Activated naive CD4-positive, alpha-beta T cell treated with anti-CD3 and anti-CD28 coated beads, Interleukin-2, amount 50 U/mL, for 72 hours (primary cell): ENCODE results near the gene TCF4. TPM values are rescaled to one million over a fixed set of nuclear protein-coding genes. Genes with fewer than 3 reads are reported as not detected.

Experiments
- ATAC-seq, 2 donors: fragments of 150-1000 bp; cut with Tn5 transposase; 2 replicates each; pipeline ENCODE4 v1.10.0; 2021; ENCODE audit warnings: mild to moderate bottlenecking in 2 of 2, moderate library complexity in 2 of 2
- DNase-seq, 2 donors: peaks; one replicate each; pipeline ENCODE4 v3.0.0; 2021 to 2022; ENCODE audit warnings: low spot score in 2 of 2
- H3K27ac Mint-ChIP-seq, 2 donors: one replicate each; pipeline ENCODE4 v1.8.0; 2022; ENCODE audit warnings: mild to moderate bottlenecking in 2 of 2, mixed read lengths in 2 of 2
- H3K36me3 Mint-ChIP-seq, 2 donors: one replicate each; pipeline ENCODE4 v1.8.0; 2022; ENCODE audit warnings: mixed read lengths in 2 of 2
- H3K9me3 Mint-ChIP-seq, 2 donors: one replicate each; pipeline ENCODE4 v1.8.0; 2022; ENCODE audit warnings: mixed read lengths in 2 of 2
- total RNA-seq, 2 donors: library from RNA; stranded (reverse); gene quantifications; one replicate each; pipeline ENCODE4 v1.2.3, GENCODE V29; 2022

TCF4 gene
- total RNA-seq, 2 donors from 2014 or later: 0.46 to 1.6 TPM

DNA sequence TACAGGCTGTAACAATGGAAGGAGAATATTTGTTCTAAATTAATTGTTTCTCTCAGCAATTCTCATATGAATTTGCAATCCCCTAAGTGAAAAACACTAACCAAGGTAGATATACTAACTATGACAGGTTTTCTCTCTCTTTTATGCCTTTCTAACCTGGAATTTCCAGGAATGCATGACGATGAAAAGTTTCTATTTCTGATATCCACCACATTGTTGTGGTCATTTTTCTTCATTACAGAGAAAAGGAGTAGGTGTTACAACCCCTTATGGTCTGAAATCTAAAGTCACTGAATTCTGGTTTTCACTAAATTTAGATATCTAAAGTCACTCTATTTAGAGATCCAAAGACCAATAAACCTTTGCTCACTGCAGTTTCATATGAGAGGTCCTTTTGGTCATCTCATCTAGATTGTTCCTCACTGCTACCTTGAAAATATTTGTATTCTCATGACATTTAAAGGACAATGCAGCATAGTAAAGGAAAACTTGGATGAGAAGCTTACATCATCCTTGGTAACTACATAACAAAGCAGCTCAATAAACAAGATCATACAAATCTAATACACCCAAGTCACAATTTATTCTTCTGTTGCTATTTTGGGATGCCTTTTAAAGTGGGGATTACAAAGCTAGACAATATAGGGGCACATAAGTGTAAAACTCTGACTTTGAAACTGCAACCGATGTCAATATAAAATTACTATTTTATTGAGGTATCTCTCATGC lies 85.8 kb downstream of the TCF4 start:
- H3K9me3 Mint-ChIP-seq: no peaks in the 10 kb centered on the region
- no peaks in the 10 kb centered on the region for H3K36me3 Mint-ChIP-seq
- no peak overlapping the region for H3K27ac Mint-ChIP-seq
- DNase-seq (no peak), ATAC-seq (no peak)

DNA sequence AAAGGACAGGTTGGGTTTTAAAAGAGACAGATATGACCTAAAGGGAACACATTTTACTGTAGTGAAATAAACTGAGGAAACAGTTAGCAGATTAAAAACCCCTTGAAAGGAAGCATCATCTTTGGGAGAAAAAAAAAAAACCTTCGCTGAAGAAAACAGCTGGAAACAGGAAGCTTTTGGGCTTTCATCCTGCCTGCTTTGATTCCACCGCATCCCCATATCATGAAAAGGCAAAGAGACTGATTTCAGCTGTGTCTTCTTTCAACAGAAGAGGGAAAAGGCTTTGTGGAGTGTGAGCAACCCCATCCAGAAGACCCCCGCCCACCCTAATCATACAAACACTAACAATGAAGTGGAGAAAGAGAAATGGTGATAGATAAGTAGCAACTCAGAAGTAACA lies 86.4 kb downstream of the TCF4 start:
- DNase-seq: no peak
- ATAC-seq: no peak
- no peaks in the 10 kb centered on the region for H3K9me3 Mint-ChIP-seq
- no peak overlapping the region for H3K27ac Mint-ChIP-seq
- no peaks in the 10 kb centered on the region for H3K36me3 Mint-ChIP-seq

DNA sequence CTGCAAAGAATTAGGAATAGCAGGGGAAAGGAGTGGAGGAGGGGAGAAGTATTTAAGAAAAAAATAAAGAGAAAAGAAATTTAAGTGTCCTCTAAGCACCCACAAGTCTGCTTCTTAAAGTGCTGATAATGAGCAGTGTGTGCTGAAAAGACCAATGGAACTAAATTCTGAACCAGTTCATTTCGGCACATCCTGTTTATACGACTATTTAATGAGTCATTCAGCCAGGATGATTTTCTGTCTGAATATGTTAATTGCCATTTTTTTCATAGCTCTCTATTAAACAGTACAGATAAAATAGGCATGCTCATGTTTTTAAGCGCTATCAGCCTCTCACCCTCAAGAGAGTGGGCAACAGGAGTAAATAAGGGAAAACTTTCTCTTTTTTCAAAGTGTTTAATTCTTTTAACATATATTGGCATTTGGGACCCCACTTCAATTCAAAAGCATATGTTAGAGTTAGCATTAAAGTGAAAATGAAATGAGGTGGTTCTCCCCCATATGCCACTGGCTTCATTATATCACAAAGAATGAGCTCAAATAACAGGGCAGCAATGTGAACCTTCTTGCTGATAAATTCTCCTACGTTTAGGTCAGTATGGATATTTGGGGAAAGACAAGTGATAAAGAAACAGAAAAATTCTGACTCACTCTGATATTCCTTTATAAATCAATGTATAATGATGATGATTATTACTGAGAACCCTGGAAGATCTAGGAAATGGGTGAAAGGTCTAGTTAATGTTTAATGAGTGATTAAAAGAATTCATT lies 87.5 kb downstream of the TCF4 start:
- Mint-ChIP-seq H3K9me3 (no peaks in the 10 kb centered on the region), H3K36me3 (no peaks in the 10 kb centered on the region), H3K27ac (no peak overlapping the region)
- DNase-seq (no peak), ATAC-seq (no peak)

DNA sequence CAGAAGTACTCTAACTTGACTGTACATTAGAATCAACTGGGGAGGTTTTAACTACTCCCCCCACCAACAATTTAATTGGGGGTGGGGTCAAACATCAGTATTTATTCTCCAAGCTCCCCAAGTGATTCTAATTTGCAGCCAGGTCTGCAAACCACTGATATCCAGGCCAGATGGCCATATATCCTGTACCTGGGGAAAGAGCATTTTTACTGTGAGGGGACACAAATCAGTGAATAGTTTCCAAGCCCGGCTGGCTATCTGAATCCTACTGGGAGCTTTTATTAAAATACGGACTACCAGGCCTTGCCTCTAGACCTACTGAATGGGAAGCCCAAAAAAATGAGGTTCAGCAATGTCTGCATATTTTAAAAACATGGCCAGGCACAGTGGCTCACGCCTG lies 88.5 kb downstream of the TCF4 start:
- no peak for DNase-seq
- no peak for ATAC-seq
- no peaks in the 10 kb centered on the region for H3K9me3 Mint-ChIP-seq
- no peaks in the 10 kb centered on the region for H3K36me3 Mint-ChIP-seq
- no peak overlapping the region for H3K27ac Mint-ChIP-seq

DNA sequence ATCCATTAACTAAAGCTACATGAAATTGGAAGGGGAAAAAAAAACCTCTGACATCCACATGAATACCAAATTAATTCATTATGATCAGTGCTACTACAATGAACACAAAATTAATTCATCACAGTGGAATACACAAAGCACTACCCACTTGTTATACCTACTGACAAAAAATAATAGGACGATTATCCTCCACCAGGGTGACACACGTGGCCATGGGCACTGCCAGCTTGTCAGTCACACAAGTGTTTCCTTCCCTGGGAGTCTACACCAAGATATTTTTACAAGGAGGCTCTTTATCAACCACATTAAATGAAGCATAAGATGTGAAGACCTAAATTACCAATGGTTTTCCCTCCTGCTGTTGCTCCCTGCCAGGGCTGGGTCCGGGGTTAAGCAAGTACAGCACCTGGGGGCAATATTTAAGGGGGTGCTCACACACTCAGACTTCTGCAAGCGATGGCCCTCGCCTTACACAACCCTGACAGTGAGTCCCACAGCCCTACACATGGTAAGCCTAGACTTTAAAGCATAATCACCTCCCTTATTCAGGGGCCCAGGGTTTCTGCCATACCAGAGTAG lies 90.1 kb downstream of the TCF4 start:
- H3K9me3 Mint-ChIP-seq: no peaks in the 10 kb centered on the region
- DNase-seq (no peak), ATAC-seq (no peak)
- no peak overlapping the region for H3K27ac Mint-ChIP-seq
- no peaks in the 10 kb centered on the region for H3K36me3 Mint-ChIP-seq

DNA sequence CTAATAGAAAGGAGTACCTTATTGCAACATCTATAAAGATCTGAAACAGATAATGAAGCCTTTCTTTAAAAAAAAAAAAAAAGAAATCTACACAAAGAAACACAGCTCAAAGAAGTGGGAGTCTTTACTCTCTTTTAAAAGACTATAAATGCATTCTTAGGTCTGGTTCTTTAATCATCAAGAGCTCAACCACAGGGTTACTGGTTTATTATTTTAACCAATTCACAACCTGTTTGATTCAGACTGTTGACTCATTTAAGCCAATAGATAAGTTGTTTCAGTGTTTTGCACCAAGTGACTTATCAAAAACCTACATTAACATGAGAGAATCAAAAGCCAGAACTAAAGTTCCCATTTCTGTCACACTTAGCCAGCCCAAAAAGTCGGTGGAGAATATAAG lies 93.1 kb downstream of the TCF4 start:
- ATAC-seq (peak in 1 of 2 donors; percentile 30), DNase-seq (no peak)
- Mint-ChIP-seq H3K9me3 (no peaks in the 10 kb centered on the region), H3K36me3 (no peaks in the 10 kb centered on the region), H3K27ac (no peak overlapping the region)

DNA sequence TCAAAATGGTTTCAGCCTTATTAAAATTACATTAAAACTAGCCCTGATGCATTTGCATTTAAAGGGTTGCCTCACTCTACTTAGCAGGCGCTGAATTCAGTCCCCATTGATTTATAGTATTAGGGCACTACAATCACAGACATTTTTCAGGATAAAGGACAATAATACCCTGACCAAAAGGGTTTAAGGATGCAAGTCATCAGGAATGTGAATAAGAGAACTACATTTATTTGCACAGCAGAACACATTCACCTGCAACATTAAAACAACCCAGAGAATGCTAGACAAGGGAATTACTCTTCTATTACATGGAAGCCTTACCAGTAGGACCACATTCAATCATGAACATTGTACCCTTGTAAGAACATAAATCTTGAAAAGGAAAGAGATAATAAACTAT lies 93.6 kb downstream of the TCF4 start:
- Mint-ChIP-seq H3K27ac (no peak overlapping the region), H3K36me3 (no peaks in the 10 kb centered on the region), H3K9me3 (no peaks in the 10 kb centered on the region)
- DNase-seq (no peak), ATAC-seq (no peak)

DNA sequence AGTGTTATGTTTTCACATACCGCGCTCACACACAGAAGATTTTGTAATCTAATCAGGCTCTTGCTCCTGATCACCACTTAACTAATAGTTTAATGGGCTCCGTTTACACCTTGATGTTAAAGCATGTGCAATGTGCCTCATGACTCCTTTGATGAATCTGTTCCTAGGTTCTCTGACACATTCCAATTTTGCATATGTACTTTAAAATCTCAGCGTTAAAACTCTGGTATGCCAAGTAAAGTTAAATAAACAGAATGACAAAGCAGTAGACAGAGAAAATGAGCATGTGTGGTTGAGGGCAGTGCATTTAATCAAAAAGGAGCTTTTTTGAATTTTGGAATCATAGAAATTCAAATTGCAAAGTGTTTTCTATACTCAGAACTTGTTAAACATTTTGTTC lies 96.4 kb downstream of the TCF4 start:
- Mint-ChIP-seq H3K9me3 (no peaks in the 10 kb centered on the region), H3K27ac (no peak overlapping the region), H3K36me3 (no peaks in the 10 kb centered on the region)
- ATAC-seq (no peak), DNase-seq (no peak)

DNA sequence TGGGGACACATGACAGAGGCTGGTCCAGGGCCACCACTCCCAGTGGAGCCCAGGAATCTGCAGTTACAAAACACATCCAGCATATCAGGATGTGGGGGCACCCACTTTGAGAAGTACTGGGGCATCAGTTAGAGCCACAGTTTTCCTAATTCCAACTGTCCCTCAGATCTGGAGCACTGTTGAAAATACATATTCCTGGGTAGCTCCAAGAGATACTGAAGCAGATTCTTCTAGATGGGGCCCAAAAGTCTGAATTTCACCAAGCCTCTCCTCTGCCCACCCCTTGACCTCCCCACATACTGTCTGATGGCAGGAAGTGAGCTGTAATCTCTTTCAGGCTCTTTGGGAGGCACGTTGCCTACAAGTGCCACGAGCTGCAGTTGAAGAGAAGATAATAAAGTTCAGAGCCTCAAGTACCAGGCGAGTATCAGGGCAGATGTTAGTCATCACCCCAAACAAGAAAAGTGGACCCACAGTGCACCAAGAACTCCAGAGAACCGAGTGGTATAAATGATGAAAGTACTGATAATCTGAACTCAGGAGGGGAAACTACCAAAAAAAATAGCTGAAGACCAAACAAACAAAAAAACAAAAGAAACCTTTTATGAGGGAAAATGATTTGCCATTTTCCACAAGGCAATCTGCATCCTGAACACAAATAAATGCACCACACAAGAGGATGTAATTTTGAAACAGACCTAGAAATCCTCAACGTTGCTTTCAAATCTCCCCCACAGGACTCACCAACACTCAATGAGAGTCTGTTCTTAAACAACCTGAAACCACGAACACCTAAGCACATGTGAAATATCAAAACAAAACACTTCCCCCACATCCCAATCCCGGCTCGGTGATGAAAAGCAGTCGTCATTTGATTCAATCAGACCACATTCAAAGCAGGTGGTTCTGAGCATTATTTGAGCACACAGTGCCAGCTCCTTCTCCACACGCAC lies 98.7 kb downstream of the TCF4 start:
- Mint-ChIP-seq H3K27ac (peak overlapping the region; percentile 16 to 70), H3K36me3 (no peaks in the 10 kb centered on the region), H3K9me3 (no peaks in the 10 kb centered on the region)
- DNase-seq (peak in 1 of 2 donors; percentile 40), ATAC-seq (peak; percentile 80 to 96)

DNA sequence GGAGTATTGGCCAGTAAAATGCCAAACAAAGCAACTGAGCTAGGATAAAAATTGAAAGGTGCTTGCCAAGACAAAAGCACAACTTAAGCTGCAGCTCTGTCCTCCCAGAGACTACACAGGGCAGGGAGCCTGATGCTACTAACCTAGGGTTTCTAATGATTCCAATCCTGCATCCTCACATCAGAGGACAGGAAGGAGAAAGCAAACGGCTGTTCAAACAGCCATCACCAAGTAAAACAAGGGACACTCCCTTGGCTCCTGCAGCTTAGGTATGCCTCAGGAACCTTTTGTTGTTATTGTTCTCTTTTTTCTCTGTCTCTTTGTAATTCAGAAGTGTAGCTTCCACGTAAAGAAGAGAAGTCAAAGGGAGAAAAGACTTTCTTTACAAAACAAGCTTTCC lies 99.5 kb downstream of the TCF4 start:
- no peak for ATAC-seq
- Mint-ChIP-seq H3K27ac (no peak overlapping the region), H3K36me3 (no peaks in the 10 kb centered on the region), H3K9me3 (no peaks in the 10 kb centered on the region)
- DNase-seq: no peak

DNA sequence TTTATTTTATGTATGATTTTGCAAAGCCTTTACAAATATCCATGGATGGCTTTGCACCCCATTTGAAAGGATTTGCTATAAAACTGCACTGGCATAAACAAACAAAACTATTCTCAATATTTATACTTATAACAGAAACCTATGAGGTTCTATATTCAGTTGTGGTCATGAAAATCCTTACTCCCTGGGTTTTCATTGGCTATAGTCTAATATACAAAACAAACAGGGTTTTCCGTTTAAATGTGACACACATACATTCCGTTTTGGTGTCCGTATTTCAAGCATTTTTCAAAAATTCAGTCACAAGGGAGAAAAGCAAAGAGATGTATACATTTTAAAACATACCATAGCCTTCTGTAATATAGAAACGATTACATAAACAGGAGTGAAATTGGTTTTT lies 100.0 kb downstream of the TCF4 start:
- Mint-ChIP-seq H3K27ac (no peak overlapping the region), H3K9me3 (no peaks in the 10 kb centered on the region), H3K36me3 (no peaks in the 10 kb centered on the region)
- ATAC-seq: no peak
- DNase-seq: no peak

DNA sequence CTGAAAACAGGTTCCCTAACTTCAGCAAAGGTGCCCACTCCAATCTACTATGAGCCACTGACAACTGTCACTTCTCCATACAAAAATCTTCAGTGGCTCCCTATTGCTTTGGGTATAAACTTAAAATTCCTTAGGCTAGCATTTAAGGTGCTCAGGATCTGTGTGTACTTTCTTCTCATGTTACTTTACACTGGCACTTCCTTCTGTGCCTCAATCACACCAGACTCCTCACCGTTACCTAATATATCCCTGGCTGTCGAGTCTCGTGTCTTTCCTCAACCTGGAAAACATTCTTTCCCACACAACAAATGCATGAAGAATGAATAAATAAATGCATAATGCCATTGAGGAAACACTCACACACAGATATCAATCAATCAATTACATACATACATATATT lies 101.1 kb downstream of the TCF4 start:
- no peak for DNase-seq
- Mint-ChIP-seq H3K27ac (no peak overlapping the region), H3K9me3 (no peaks in the 10 kb centered on the region), H3K36me3 (no peaks in the 10 kb centered on the region)
- no peak for ATAC-seq

DNA sequence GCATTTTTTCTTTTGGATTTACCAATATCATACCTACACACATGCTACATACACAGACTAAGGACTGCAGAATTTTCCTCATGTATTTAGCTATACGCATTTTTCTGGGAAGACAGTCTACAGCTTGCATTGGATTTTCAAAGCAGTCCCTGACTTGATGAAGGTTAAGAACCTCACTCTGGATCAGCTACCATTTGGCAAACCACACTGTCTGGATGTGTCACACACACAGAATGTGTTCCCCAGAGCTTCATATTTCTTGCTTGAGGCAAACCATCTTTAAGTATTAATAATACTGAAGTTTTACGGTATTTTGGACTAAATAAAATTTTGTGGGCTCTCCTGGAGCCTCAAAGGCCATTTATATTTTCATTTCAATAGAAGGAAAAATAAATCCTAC lies 102.3 kb downstream of the TCF4 start:
- no peak for DNase-seq
- Mint-ChIP-seq H3K9me3 (no peaks in the 10 kb centered on the region), H3K27ac (no peak overlapping the region), H3K36me3 (no peaks in the 10 kb centered on the region)
- ATAC-seq: no peak

DNA sequence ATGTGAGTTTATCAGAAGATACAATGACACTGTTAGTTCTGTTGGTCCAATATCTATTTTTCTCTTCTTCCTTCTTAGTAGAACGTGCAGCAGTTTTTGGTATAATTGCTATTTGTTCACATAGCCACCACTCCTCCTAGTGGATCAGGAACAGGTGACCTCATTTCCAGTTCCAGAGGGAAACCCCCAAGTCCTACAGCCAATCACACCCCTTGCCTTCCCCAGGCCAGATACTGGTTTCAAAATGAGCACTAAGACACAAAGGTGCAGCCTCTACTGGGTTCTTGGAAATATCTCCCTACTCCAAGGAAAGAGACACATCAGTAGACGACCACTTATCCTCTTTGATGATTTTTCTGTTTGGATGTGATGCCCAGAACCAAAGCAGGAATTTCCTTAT lies 103.2 kb downstream of the TCF4 start:
- DNase-seq: no peak
- no peaks in the 10 kb centered on the region for H3K36me3 Mint-ChIP-seq
- peak in 1 of 2 donors; percentile 34 for ATAC-seq
- H3K27ac Mint-ChIP-seq: no peak overlapping the region
- no peaks in the 10 kb centered on the region for H3K9me3 Mint-ChIP-seq

DNA sequence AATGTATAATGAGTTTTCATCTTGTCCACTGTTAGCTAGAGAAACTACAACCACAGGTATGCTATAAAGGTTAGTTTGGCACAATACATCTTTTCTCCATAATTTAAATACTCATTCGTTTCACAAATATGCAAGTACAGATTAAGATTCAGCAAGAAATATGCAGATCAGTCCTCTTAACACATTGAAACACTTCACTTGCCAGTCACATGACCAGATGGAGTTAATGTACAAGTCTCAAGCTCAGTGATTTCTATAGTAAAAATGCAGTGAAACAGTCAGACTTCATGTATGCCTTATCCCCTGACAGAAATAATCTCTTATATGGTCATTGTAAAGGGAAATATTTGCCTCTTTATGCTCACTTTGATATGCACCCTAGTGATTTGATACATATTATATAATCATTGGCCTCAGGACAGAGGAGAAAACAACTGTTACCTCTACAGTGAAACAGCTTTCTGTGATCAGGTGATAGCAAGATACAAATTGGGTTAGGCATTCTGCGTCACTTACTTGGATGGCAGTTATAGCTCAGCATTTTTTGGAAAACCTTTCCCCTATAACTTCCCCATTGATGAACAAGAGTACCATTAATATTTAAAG lies 104.6 kb downstream of the TCF4 start:
- H3K36me3 Mint-ChIP-seq: no peaks in the 10 kb centered on the region
- peaks cover 0 to 3% of the 10 kb centered on the region in 2 donors for H3K9me3 Mint-ChIP-seq
- no peak overlapping the region for H3K27ac Mint-ChIP-seq

DNA sequence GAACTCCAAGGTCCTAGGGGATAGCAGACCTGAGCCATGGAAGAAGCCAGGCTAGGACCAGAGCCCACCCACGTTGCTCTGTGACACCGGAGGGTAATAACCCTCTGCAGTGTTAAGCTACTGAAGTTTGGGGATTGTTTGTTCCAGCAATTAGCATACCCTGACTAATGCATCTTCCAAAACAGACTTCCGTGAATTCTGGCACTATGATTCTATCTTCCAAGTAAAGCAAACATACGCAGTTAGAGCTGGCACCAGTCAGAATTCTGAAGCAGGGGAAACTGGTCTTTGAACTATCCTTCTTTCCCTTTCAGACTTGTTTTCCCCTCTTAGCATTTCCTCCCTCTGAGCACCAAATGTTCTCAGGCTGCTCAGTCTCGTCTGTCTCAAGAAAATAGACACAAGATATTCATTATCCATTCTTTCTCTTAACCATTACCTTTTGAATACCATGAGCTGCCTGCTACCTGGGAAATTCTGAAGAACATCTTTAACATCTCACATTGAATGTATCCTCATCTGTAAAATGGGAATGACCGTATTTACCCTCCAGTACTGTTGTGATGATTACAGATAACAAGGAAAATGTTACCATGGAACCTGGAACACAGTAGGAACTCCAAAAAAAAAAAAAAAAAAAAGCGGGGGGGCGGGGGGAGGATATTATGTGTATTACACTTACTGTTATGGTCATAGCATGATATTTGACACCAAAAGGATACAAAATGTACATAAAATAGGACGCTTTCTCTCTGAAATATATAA lies 108.2 kb downstream of the TCF4 start:
- peaks cover 0 to 3% of the 10 kb centered on the region in 2 donors for H3K9me3 Mint-ChIP-seq
- DNase-seq (no peak), ATAC-seq (no peak)
- H3K36me3 Mint-ChIP-seq: peaks cover 0 to 4% of the 10 kb centered on the region in 2 donors
- H3K27ac Mint-ChIP-seq: no peak overlapping the region

More for the DNA sequence above, 104.6 kb downstream of the TCF4 start:
- DNase-seq (no peak), ATAC-seq (no peak)
